ENCODE data around the gene EDN2. TPM values are rescaled to one million over a fixed set of nuclear protein-coding genes. Genes with fewer than 3 reads are reported as not detected.

Gene EDN2
- total RNA-seq, 4 donors from 2014 or later = 1.2 to 13.0 (median 3.9) TPM

DNA sequence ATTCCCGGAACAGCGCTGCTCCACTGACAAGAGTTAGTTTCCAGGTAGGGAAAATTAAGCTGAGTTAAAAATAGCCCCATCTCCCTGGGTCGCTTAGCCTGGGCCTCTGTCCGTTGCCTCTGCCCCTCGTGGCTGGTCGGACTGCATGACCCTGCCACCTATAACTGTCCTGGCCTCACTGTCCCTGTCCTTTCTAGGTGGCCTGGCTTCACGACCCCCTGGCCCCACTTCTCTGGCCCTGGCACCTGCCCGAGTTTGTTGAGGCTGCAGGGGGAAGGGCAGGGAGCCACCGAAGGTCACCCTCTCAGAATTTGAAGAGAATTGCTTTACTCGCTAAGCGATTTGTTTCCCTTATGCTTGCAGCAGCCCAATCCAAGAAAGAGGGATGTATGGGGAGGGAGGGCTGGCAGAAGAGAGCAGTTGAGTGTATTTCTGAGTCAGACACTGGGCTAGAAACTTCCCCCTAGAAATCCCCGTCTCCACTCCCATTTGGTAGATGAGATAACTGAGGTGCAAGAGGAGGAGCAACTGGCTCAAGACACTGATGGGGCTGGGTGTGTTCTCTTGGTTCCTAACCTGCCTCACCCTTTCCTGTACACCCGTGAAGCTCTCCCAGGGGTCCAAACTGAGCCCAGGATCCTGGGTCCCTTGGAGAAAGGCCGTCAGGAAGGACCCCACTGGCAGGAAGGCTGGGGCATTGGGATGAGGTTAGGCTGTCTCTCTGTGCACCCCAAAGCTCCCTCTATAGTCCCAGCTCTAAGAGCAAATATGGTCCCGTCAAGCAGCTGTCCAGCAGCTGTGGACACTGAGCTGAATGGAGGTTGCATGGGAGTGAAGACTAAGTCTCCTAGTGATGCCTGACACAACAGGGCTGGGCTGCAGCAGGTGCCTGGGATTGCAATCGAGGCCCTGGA is 2.9 kb upstream of the EDN2 start:
- TF ChIP-seq, protein P1, sequence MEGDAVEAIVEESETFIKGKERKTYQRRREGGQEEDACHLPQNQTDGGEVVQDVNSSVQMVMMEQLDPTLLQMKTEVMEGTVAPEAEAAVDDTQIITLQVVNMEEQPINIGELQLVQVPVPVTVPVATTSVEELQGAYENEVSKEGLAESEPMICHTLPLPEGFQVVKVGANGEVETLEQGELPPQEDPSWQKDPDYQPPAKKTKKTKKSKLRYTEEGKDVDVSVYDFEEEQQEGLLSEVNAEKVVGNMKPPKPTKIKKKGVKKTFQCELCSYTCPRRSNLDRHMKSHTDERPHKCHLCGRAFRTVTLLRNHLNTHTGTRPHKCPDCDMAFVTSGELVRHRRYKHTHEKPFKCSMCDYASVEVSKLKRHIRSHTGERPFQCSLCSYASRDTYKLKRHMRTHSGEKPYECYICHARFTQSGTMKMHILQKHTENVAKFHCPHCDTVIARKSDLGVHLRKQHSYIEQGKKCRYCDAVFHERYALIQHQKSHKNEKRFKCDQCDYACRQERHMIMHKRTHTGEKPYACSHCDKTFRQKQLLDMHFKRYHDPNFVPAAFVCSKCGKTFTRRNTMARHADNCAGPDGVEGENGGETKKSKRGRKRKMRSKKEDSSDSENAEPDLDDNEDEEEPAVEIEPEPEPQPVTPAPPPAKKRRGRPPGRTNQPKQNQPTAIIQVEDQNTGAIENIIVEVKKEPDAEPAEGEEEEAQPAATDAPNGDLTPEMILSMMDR (IDR thresholded peaks at IDR 0.05) = no peak
- TF ChIP-seq POLR2A (IDR thresholded peaks at IDR 0.05) = no peak
- no peak for DNase-seq (ENCODE audit: low spot score in 2 of 2)
- intact Hi-C loops (cut with DNase I; ENCODE audit: low total_unique reads) = no loop called here
- WGBS, 2 donors = 64 to 72% methylated on average over 15 to 16 of the region's 16 CpGs
- no peak overlapping the region for H3K4me3 ChIP-seq (ENCODE audit: low read depth, poor library complexity, severe bottlenecking)

DNA sequence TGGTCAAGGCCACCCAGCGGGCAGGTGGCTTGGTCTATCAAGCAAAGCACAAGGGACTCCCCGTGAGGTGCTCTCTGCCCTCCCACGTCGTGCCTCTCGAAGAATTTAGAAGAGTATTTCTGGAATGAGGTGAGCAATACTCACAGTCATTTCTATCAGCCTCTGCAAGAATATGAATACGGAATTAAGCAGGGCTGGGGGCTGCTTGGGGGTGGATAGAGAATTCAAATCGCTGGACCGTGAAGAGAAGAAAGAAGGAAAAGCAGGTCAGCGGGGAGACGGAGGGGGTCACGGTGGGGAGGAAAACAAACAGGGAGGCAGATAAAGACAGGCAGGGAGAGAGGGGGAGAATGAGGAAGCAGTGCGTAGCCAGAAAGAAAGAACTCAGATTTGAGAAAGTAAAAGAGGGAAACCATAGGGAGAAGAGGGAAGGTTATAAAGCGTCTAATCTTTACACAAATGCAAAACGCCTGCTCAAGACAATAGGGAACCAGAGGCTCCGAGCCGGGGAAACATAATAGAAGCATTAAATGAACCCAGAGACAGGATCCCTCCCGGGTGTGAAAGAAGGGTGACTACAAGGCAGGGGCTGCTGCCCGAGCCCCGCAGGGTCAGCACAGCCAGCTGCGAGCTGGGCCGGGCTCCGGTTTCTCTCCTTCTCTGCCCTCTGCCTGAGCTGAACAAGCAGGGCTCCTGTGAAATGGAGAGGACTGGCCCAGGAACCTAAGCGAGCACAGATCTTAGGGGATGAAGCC is 2.1 kb upstream of the EDN2 start:
- TF ChIP-seq, protein P1 (IDR thresholded peaks at IDR 0.05) = no peak
- TF ChIP-seq POLR2A (IDR thresholded peaks at IDR 0.05) = no peak
- no peak overlapping the region for H3K4me3 ChIP-seq (ENCODE audit: low read depth, poor library complexity, severe bottlenecking)
- WGBS, 2 donors = 71% methylated on average over 23 of the region's 23 CpGs
- intact Hi-C loops (cut with DNase I; ENCODE audit: low total_unique reads) = no loop called here
- no peak for DNase-seq (ENCODE audit: low spot score in 2 of 2)

GRCh38 chr1:41486053-41486370 is 1.5 kb upstream of the EDN2 start:
- intact Hi-C loops (cut with DNase I; ENCODE audit: low total_unique reads) = no loop called here
- TF ChIP-seq, protein P1 (IDR thresholded peaks at IDR 0.05) = no peak
- no peak for TF ChIP-seq POLR2A (IDR thresholded peaks at IDR 0.05)
- no peak for DNase-seq (ENCODE audit: low spot score in 2 of 2)
- H3K4me3 ChIP-seq (ENCODE audit: low read depth, poor library complexity, severe bottlenecking) = no peak overlapping the region
- WGBS, 2 donors = 68 to 69% methylated on average over 4 of the region's 4 CpGs

DNA sequence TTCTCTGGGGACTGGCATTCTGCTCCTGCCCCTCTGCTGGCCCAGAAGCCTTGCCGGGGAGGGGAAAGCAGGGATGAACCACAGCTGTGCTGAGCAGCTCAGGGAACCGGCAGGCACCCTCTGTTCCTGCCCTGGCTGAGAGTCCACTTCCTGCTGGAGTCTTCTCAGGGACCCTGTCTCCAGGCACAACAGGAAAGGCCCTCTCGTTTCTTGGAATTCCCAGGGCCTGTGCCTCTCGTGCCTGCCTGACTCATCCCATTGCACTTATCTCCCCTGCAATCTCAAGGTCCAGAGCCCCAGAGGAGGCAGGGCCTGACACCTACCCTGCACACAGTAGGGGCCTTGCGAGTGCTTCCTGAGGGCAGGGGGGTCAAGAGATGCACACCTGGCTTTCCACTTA is 1.1 kb upstream of the EDN2 start:
- intact Hi-C loops (cut with DNase I; ENCODE audit: low total_unique reads) = no loop called here
- 43 to 56% methylated on average over 3 to 5 of the region's 5 CpGs for WGBS, 2 donors

GRCh38 chr1:41483960-41484401 is 502 bp downstream of the EDN2 start:
- no peak overlapping the region for H3K4me3 ChIP-seq (ENCODE audit: low read depth, poor library complexity, severe bottlenecking)
- TF ChIP-seq, protein P1 (IDR thresholded peaks at IDR 0.05) = no peak
- TF ChIP-seq POLR2A (IDR thresholded peaks at IDR 0.05) = no peak
- intact Hi-C loops (cut with DNase I; ENCODE audit: low total_unique reads) = no loop called here
- no peak for DNase-seq (ENCODE audit: low spot score in 2 of 2)
- 39 to 52% methylated on average over 8 to 9 of the region's 9 CpGs for WGBS, 2 donors

More for the DNA sequence above, 1.1 kb upstream of the EDN2 start:
- TF ChIP-seq, protein P1 (IDR thresholded peaks at IDR 0.05) = no peak
- no peak for TF ChIP-seq POLR2A (IDR thresholded peaks at IDR 0.05)
- H3K4me3 ChIP-seq (ENCODE audit: low read depth, poor library complexity, severe bottlenecking) = no peak overlapping the region
- DNase-seq (ENCODE audit: low spot score in 2 of 2) = no peak

Measured in lower leg skin (tissue), 4 donors.